Activated T-cell treated with anti-CD3 and anti-CD28 coated beads for 4 hours (primary cell): ENCODE results near the gene TAAR1.
"Not testable (repeated sequence)": the region's sequence is repeated elsewhere in the genome, so short reads cannot be mapped to it uniquely, and the experiment has no call there.

ENCODE experiments used
- DNase-seq: peaks from one replicate; pipeline ENCODE4 v3.0.0-alpha.2; 2020

Gene TAAR1

GRCh38 chr6:132651062-132651461 lies 7.9 kb downstream of the TAAR1 start:
- DNase-seq, result no peak

GRCh38 chr6:132650429-132650828 lies 8.6 kb downstream of the TAAR1 start:
- no peak for DNase-seq

DNA sequence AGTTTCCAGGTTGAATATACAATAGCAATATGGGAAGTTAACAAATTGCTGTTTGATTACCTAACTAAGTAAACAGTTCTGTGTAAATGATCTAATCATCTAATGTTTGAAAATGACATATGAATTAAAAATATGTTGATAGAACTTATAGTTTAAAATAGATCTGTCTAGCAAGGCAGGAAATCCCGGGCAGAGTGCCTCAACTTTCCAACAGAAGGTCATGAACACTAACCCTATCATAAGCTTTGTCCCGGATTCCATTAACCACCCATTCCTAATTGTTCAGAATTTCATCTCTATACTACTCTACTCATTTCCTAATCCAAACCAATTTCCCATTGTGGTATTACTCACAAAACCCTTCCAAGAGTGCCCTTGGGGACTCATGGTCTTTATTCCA lies 10.2 kb downstream of the TAAR1 start:
- DNase-seq, result no peak

- no peak for DNase-seq
Observed at GRCh38 chr6:132648356-132648755, 10.6 kb downstream of the TAAR1 start.

DNA sequence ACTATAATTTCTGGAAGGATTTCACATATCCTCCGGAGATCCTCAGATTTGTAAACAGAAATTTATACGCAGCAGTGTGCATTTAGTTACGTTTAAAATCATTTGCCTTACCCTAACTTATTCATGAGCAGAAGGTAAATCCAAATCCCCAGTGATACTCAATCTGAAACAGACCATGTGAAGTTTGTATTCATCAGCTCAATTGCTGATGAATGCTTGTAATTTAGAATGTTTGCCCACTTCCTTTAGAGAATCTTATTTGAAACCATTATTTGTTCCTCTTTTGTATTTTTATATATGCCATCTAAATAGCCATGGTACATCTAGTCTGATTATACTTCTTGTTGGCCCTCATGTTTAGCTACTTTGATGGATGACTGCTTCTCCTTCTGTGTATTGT lies 15.4 kb downstream of the TAAR1 start:
- DNase-seq, result no peak

GRCh38 chr6:132637135-132637534 lies 21.8 kb downstream of the TAAR1 start:
- DNase-seq, result not testable (repeated sequence)

GRCh38 chr6:132635906-132636305 lies 23.1 kb downstream of the TAAR1 start:
- DNase-seq, result not testable (repeated sequence)

DNA sequence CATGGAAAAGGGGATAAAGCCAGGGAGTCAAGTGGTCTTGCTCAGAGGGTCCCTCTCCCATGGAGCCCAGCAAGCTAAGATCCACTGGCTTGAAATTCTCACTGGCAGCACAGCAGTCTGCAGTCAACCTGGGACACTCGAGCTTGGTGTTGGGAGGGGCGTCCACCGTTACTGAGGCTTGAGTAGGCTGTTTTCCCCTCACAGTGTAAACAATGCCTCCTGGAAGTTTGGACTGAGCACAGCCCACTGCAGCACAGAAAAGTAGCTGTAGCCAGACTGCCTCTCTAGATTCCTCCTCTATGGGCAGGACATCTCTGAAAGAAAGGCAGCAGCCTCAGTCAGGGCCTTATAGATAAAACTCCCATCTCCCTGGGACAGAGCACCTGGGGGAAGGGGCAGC lies 23.7 kb downstream of the TAAR1 start:
- not testable (repeated sequence) for DNase-seq

DNA sequence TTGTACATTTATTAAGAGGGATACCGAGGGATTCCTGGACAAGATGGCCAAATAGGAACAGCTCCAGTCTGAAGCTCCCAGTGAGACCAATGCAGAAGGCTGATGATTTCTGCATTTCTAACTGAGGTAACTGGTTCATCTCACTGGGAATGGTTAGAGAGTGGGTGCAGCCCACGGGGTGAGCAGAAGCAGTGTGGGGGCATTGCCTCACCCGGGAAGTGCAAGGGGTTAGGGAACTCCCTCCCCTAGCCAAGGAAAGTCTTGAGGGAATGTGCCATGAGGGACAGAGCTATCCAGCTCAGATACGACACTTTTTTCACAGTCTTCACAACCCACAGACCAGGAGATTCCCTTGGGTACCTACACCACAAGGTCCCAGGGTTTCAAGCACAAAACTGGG lies 24.2 kb downstream of the TAAR1 start:
- DNase-seq, result no peak

DNA sequence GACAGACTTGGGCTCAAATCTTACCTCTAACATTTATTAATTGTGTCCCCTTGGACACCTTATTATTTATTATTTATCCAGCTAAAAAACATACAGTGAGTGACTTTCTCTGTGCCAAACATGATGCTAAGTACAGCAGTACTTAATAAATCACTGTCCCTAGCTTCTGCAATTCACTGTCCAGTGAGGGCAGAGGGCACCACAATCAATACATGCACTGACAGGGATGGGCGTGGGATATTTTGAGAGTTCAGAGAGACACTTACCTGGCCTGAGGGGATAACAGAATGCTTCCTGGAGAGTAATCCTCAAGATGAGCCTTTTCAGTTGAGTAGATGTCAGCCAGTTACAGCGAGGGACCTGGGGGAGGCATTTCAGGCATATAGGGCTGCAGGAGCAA lies 25.6 kb downstream of the TAAR1 start:
- DNase-seq, result no peak

- DNase-seq, result no peak
Observed at GRCh38 chr6:132624175-132624574, 34.8 kb downstream of the TAAR1 start, which contains the start of gene TAAR2. Gene TAAR2, minus strand, starts transcription at chr6:132624275. Its CDS starts 0 bp downstream, at chr6:132624275.

GRCh38 chr6:132623106-132623845 lies 35.7 kb downstream of the TAAR1 start:
- DNase-seq, result no peak

- DNase-seq, result no peak
Observed at GRCh38 chr6:132616677-132617076, 42.3 kb downstream of the TAAR1 start.

DNA sequence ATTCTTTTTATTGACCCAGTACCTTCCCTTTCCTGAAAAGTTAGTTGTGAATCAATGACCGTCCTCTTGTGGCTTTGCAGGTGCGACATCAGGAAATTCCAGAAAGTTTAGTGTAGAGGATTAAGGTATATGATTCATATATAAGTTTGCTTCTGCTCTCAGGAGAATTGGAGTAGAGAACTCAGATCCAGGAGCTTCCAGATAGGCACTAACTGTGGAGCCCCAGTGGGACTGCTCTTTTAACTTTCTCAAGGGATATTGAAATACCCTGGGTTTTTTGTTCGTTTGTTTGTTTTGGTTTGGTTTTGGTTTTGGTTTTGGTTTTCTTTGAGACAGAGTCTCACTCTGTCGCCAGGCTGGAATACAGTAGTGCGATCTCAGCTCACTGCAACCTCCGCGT lies 44.4 kb downstream of the TAAR1 start:
- no peak for DNase-seq

DNA sequence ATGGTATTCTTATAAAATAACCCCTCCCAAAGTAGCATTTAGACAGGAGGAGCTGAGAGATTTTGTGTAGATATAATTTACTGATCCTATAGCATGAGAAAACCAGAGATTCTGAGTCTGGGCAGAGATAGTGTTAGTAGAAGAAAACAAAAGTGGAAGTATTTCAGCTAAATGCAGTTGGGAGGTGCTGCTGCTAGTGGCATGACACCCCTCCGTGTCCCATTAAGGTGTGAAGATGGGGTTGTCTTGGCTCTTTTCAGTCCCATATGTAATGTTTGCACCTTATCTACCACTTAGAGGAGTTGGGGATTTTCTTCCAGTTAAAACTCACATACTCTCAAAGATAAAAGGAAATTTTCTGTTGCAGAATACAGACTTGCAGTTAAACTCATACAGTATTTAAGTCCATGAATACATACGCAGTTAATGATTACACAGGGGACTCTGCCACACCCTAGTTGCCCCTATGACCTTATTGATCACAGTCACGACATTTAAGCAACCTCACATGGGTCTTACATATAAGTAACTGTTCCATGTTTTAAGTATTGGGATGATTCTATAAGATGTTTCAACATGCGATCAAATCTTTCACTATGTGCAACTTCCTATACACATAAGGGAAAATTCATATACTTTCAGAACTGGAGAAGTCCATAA lies 46.4 kb downstream of the TAAR1 start:
- DNase-seq, result no peak

DNA sequence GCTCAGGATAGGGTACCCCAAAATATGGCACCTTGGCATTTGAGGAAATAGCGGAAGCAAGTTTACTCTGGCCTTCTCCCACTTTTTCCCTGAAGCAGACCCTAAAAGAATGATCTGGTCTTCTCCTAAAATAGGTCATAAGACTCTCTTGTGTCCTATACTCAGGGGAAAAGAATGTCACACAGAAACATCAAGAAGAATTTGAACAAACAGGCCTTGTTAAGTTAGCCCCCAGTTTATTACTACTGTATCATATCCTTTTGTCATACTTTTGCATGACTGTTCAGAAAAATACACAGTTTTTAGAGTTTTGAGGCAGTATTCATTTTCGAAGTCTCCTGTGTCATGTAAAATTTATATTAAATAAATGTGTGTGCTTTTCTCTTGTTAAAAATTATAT lies 47.4 kb downstream of the TAAR1 start:
- DNase-seq, result no peak

DNA sequence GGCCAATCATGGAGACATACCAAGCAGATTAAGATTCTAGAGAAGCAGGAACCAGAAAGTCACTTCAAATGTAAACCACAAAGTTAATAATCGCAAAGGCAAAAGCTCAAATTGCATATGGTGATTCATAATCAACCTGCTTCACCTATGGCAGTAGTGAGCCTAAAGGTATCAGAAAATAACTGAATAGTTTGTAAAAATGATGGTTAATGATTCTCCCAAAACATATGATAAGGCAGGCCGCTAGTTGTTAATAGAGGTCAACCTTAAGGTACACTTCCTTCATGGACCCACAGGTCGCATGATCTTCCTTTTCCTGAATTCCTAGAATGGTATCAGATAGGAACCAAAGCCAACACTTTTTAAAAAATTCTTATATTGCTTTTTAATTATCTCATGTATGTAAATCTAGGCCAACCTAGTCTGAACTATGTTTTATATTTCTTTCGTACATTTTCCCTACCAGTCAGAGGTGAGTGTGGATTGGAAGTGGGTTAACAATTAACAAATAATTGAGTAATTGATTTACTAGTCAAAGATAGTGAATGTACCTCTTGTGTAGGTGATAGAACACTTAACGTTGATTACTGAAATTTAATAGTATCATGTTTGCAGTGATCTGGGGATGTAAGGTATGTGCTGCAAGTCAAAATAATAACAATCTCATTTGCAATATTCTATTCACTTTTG lies 51.3 kb downstream of the TAAR1 start:
- no peak for DNase-seq

GRCh38 chr6:132604635-132605152 lies 54.3 kb downstream of the TAAR1 start:
- no peak for DNase-seq

DNA sequence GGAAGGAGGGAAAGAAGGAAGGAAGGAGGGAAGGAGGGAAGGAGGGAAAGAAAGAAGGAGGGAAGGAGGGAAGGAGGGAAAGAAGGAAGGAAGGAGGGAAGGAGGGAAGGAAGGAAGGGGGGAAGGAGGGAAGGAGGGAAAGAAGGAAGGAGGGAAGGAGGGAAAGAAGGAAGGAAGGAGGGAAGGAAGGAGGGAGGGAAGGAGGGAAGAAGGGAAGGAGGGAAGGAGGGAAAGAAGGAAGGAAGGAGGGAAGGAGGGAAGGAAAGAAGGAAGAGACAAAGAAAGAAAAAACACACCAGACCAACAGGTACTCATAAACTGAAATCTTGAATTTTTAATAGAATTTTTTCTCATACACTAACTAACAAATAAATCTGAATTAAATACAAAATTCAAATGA lies 58.1 kb downstream of the TAAR1 start:
- DNase-seq, result not testable (repeated sequence)

DNA sequence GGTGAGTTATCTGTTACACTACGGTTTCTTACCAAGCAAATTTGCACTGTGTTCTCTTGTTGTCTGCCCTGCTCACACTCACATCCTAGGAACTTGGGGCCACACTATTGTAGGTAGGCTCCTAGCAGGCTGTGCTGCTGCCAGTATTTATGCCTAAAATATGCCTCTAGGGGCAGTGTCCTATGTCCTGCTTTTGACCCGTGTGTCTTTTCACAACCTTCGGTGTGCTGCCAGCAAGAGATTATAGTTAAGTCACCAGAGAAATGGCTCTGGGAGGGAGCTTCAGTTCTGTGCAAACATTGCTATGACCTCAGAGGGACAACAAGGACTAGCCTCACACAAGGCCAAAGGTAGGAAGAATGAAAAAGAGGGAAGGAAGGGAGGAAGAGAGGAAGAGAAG lies 60.5 kb downstream of the TAAR1 start:
- DNase-seq, result no peak

DNA sequence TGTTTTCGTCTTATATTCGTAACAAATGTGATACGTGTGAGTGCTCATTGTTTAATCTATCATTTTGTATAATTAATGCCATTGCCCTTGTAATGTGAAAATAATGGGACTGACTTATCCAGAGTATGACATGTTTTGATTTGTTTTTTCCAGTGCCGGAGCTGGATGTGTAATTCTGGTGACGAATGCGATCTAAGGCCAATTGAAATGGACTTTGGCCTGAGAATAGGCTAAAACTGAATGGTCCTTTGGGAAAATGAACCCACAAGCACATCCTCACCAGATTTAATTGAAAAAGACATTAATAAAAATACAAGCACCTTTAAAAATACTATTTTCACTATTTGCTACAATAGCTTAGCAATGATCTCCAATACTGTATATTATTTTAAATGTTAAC lies 62.8 kb downstream of the TAAR1 start:
- DNase-seq, result no peak
